Natural killer cell treated with Interleukin-12 subunit alpha and Interleukin-12 subunit beta and Interleukin-15 and Interleukin-18, amount 100 ng/mL, for 72 hours (primary cell): ENCODE measurements around the gene NAP1L1. TPM values are rescaled to one million over a fixed set of nuclear protein-coding genes. Genes with fewer than 3 reads are reported as not detected.

Experiments used
- ATAC-seq, 2 donors: fragments of 150-1000 bp; cut with Tn5 transposase in 1 of 2; sonication (Bioruptor Pico), chemical (Tn5 transposase) in 1 of 2; 2 replicates each; pipeline ENCODE4 v1.10.0; 2021
- DNase-seq: peaks from one replicate; pipeline ENCODE4 v3.0.0; 2022; ENCODE audit warnings: low spot score
- H3K27ac Mint-ChIP-seq, 2 donors: 1 replicate in 1 of 2; 2 replicates in 1 of 2; pipeline ENCODE4 v1.8.0; 2022; ENCODE audit warnings: mixed read lengths in 2 of 2, mild to moderate bottlenecking in 1 of 2, moderate library complexity in 1 of 2
- H3K27me3 Mint-ChIP-seq, 2 donors: 1 replicate in 1 of 2; 2 replicates in 1 of 2; pipeline ENCODE4 v1.8.0; 2022; ENCODE audit warnings: mixed read lengths in 2 of 2
- H3K36me3 Mint-ChIP-seq: one replicate; pipeline ENCODE4 v1.8.0; 2022; ENCODE audit warnings: mixed read lengths
- H3K4me1 Mint-ChIP-seq, 2 donors: 1 replicate in 1 of 2; 2 replicates in 1 of 2; pipeline ENCODE4 v1.8.0; 2022; ENCODE audit warnings: low read depth in 2 of 2, mixed read lengths in 2 of 2, mild to moderate bottlenecking in 1 of 2
- H3K4me3 Mint-ChIP-seq: one replicate; pipeline ENCODE4 v1.8.0; 2022; ENCODE audit warnings: mixed read lengths
- H3K9me3 Mint-ChIP-seq: 2 replicates; pipeline ENCODE4 v1.8.0; 2022; ENCODE audit warnings: mixed read lengths
- total RNA-seq, 2 donors: library from RNA; stranded (reverse); gene quantifications; one replicate each; pipeline ENCODE4 v1.2.3, GENCODE V29; 2022

Gene NAP1L1
- total RNA-seq, 2 donors from 2014 or later: 371 to 420 TPM

GRCh38 chr12:76074701-76075336 lies 9.7 kb downstream of the NAP1L1 start:
- ATAC-seq (peak in 1 of 2 donors; percentile 44), DNase-seq (no peak)
- H3K9me3 Mint-ChIP-seq: no peaks in the 10 kb centered on the region
- H3K27ac Mint-ChIP-seq: no peak overlapping the region
- H3K4me3 Mint-ChIP-seq: no peak overlapping the region
- peaks cover 27% of the 10 kb centered on the region for H3K36me3 Mint-ChIP-seq
- H3K27me3 Mint-ChIP-seq: no peaks in the 10 kb centered on the region
- peaks cover 35 to 43% of the 10 kb centered on the region in 2 donors for H3K4me1 Mint-ChIP-seq

- peaks cover 32% of the 10 kb centered on the region for H3K36me3 Mint-ChIP-seq
- H3K4me3 Mint-ChIP-seq: no peak overlapping the region
- DNase-seq (no peak), ATAC-seq (no peak)
- H3K27ac Mint-ChIP-seq: peak overlapping the region in 1 of 2 donors; percentile 2
- no peaks in the 10 kb centered on the region for H3K27me3 Mint-ChIP-seq
- peaks cover 29 to 42% of the 10 kb centered on the region in 2 donors for H3K4me1 Mint-ChIP-seq
- no peaks in the 10 kb centered on the region for H3K9me3 Mint-ChIP-seq
Observed at GRCh38 chr12:76073561-76073960, 10.9 kb downstream of the NAP1L1 start.

GRCh38 chr12:76072568-76072967 lies 11.9 kb downstream of the NAP1L1 start:
- Mint-ChIP-seq H3K4me3 (no peak overlapping the region), H3K9me3 (no peaks in the 10 kb centered on the region), H3K27ac (no peak overlapping the region), H3K4me1 (peaks cover 25 to 41% of the 10 kb centered on the region in 2 donors), H3K27me3 (no peaks in the 10 kb centered on the region), H3K36me3 (peaks cover 35% of the 10 kb centered on the region)
- no peak for DNase-seq
- no peak for ATAC-seq

GRCh38 chr12:76069339-76069738 lies 15.1 kb downstream of the NAP1L1 start:
- Mint-ChIP-seq H3K4me3 (no peak overlapping the region), H3K36me3 (peaks cover 58% of the 10 kb centered on the region), H3K4me1 (peaks cover 17 to 38% of the 10 kb centered on the region in 2 donors), H3K9me3 (peaks cover 3% of the 10 kb centered on the region), H3K27me3 (no peaks in the 10 kb centered on the region), H3K27ac (no peak overlapping the region)
- no peak for DNase-seq
- ATAC-seq: no peak

GRCh38 chr12:76065917-76066316 lies 18.6 kb downstream of the NAP1L1 start:
- H3K27ac Mint-ChIP-seq: no peak overlapping the region
- H3K27me3 Mint-ChIP-seq: no peaks in the 10 kb centered on the region
- H3K4me1 Mint-ChIP-seq: peaks cover 18 to 38% of the 10 kb centered on the region in 2 donors
- peaks cover 65% of the 10 kb centered on the region for H3K36me3 Mint-ChIP-seq
- ATAC-seq (no peak), DNase-seq (no peak)
- H3K4me3 Mint-ChIP-seq: no peak overlapping the region
- H3K9me3 Mint-ChIP-seq: peaks cover 3% of the 10 kb centered on the region

GRCh38 chr12:76064904-76065303 lies 19.6 kb downstream of the NAP1L1 start:
- Mint-ChIP-seq H3K4me1 (peaks cover 16 to 43% of the 10 kb centered on the region in 2 donors), H3K9me3 (peaks cover 3% of the 10 kb centered on the region), H3K4me3 (no peak overlapping the region), H3K27me3 (no peaks in the 10 kb centered on the region), H3K36me3 (peaks cover 67% of the 10 kb centered on the region), H3K27ac (no peak overlapping the region)
- ATAC-seq: no peak
- DNase-seq: no peak

- H3K4me3 Mint-ChIP-seq: no peak overlapping the region
- DNase-seq: no peak
- H3K36me3 Mint-ChIP-seq: peaks cover 63% of the 10 kb centered on the region
- peak in 1 of 2 donors; percentile 56 for ATAC-seq
- peak overlapping the region; percentile 49 to 73 for H3K27ac Mint-ChIP-seq
- no peaks in the 10 kb centered on the region for H3K27me3 Mint-ChIP-seq
- peaks cover under 1% of the 10 kb centered on the region for H3K9me3 Mint-ChIP-seq
- H3K4me1 Mint-ChIP-seq: peaks cover 16 to 32% of the 10 kb centered on the region in 2 donors
Observed at GRCh38 chr12:76060111-76060510, 24.4 kb downstream of the NAP1L1 start.

- ATAC-seq: no peak
- Mint-ChIP-seq H3K36me3 (peaks cover 41% of the 10 kb centered on the region), H3K9me3 (no peaks in the 10 kb centered on the region)
Observed at GRCh38 chr12:76057326-76057725, 27.2 kb downstream of the NAP1L1 start.

GRCh38 chr12:76055393-76055792 lies 29.1 kb downstream of the NAP1L1 start:
- Mint-ChIP-seq H3K27me3 (no peaks in the 10 kb centered on the region), H3K4me1 (peaks cover 5 to 12% of the 10 kb centered on the region in 2 donors), H3K27ac (no peak overlapping the region), H3K36me3 (peaks cover 42% of the 10 kb centered on the region), H3K9me3 (no peaks in the 10 kb centered on the region), H3K4me3 (no peak overlapping the region)
- ATAC-seq (no peak), DNase-seq (no peak)

More at GRCh38 chr12:76057326-76057725, 27.2 kb downstream of the NAP1L1 start:
- DNase-seq: no peak
- peaks cover 10 to 19% of the 10 kb centered on the region in 2 donors for H3K4me1 Mint-ChIP-seq
- no peak overlapping the region for H3K27ac Mint-ChIP-seq
- no peak overlapping the region for H3K4me3 Mint-ChIP-seq
- no peaks in the 10 kb centered on the region for H3K27me3 Mint-ChIP-seq

- no peak for ATAC-seq
- Mint-ChIP-seq H3K4me3 (no peak overlapping the region), H3K27ac (no peak overlapping the region), H3K4me1 (peaks cover 0 to 3% of the 10 kb centered on the region in 2 donors), H3K9me3 (no peaks in the 10 kb centered on the region), H3K36me3 (peaks cover 35% of the 10 kb centered on the region), H3K27me3 (no peaks in the 10 kb centered on the region)
- no peak for DNase-seq
Observed at GRCh38 chr12:76049575-76050251, 34.8 kb downstream of the NAP1L1 start.

GRCh38 chr12:76047742-76048141 lies 36.7 kb downstream of the NAP1L1 start:
- Mint-ChIP-seq H3K4me1 (no peaks in the 10 kb centered on the region), H3K27ac (no peak overlapping the region), H3K9me3 (no peaks in the 10 kb centered on the region), H3K4me3 (no peak overlapping the region), H3K27me3 (no peaks in the 10 kb centered on the region), H3K36me3 (peaks cover 39% of the 10 kb centered on the region)
- ATAC-seq (no peak), DNase-seq (no peak)

- peaks cover 32% of the 10 kb centered on the region for H3K36me3 Mint-ChIP-seq
- H3K4me3 Mint-ChIP-seq: no peak overlapping the region
- no peak overlapping the region for H3K27ac Mint-ChIP-seq
- ATAC-seq: no peak
- DNase-seq: no peak
- no peaks in the 10 kb centered on the region for H3K27me3 Mint-ChIP-seq
- H3K4me1 Mint-ChIP-seq: no peaks in the 10 kb centered on the region
- H3K9me3 Mint-ChIP-seq: no peaks in the 10 kb centered on the region
Observed at GRCh38 chr12:76047060-76047459, 37.4 kb downstream of the NAP1L1 start.

GRCh38 chr12:76043377-76043776 lies 41.1 kb downstream of the NAP1L1 start:
- peak overlapping the region in 1 of 2 donors; percentile 3 for H3K27ac Mint-ChIP-seq
- no peaks in the 10 kb centered on the region for H3K9me3 Mint-ChIP-seq
- DNase-seq: no peak
- H3K4me3 Mint-ChIP-seq: no peak overlapping the region
- peaks cover 12% of the 10 kb centered on the region for H3K36me3 Mint-ChIP-seq
- no peaks in the 10 kb centered on the region for H3K27me3 Mint-ChIP-seq
- H3K4me1 Mint-ChIP-seq: peaks cover 0 to 3% of the 10 kb centered on the region in 2 donors
- no peak for ATAC-seq

- H3K9me3 Mint-ChIP-seq: no peaks in the 10 kb centered on the region
- no peak overlapping the region for H3K27ac Mint-ChIP-seq
- peaks cover 11% of the 10 kb centered on the region for H3K36me3 Mint-ChIP-seq
- no peak for DNase-seq
- H3K27me3 Mint-ChIP-seq: no peaks in the 10 kb centered on the region
- H3K4me3 Mint-ChIP-seq: no peak overlapping the region
- H3K4me1 Mint-ChIP-seq: peaks cover 9 to 14% of the 10 kb centered on the region in 2 donors
- ATAC-seq: no peak
Observed at GRCh38 chr12:76042147-76042546, 42.3 kb downstream of the NAP1L1 start.
